ENCODE measurements around the gene ZNF469.

DNA sequence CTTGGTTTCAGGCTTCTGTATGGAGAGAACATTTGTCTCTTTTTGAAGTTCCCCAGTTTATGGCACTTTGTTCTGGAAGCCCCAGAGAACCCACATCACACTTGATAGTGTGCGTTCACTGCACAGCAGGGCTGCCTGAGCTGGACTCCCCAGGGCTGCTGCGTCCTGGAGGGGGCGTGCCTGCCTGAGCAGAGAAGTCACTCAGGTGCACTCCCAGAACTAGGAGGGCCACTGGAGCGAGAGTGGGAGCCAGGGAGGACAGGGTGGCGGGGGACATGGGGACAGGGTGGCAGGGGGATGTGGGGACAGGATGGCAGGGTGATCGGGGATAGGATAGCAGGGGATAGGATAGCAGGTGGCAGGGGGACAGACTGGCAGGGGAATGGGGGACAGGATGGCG, 43.9 kb upstream of the ZNF469 start:
- TF ChIP-seq FOXP1 (IDR thresholded peaks at IDR 0.05), result no peak
- no peak for TF ChIP-seq FOXP1 (CRISPR knock-in tag; IDR thresholded peaks at IDR 0.05)
- no peak for TF ChIP-seq RARA (CRISPR knock-in tag; IDR thresholded peaks at IDR 0.05)
- no peak for TF ChIP-seq FOXC1 (CRISPR knock-in tag; IDR thresholded peaks at IDR 0.05; ENCODE audit: borderline replicate concordance)
